Stimulated activated naive CD8-positive, alpha-beta T cell treated with anti-CD3 and anti-CD28 coated beads, Interleukin-15, Interleukin-2, amounts not matched to agents 100 ng/mL and 50 ng/mL, for 24 hours (primary cell): ENCODE results near the gene ZNF316.
A peak's percentile ranks its signal among the peaks of the same experiment; 100 is the strongest.

Source experiments
- H3K27ac Mint-ChIP-seq: one replicate; pipeline ENCODE4 v1.8.0; 2021; ENCODE audit warnings: mild to moderate bottlenecking, mixed read lengths
- H3K27me3 Mint-ChIP-seq: one replicate; pipeline ENCODE4 v1.8.0; 2021; ENCODE audit warnings: mixed read lengths
- H3K36me3 Mint-ChIP-seq: one replicate; pipeline ENCODE4 v1.8.0; 2021; ENCODE audit warnings: low read depth, mixed read lengths
- H3K4me1 Mint-ChIP-seq: one replicate; pipeline ENCODE4 v1.8.0; 2021; ENCODE audit warnings: low read depth, mixed read lengths
- H3K4me3 Mint-ChIP-seq: one replicate; pipeline ENCODE4 v1.8.0; 2021; ENCODE audit warnings: mild to moderate bottlenecking, mixed read lengths
- H3K9me3 Mint-ChIP-seq: one replicate; pipeline ENCODE4 v1.8.0; 2021; ENCODE audit warnings: mixed read lengths

Gene ZNF316

DNA sequence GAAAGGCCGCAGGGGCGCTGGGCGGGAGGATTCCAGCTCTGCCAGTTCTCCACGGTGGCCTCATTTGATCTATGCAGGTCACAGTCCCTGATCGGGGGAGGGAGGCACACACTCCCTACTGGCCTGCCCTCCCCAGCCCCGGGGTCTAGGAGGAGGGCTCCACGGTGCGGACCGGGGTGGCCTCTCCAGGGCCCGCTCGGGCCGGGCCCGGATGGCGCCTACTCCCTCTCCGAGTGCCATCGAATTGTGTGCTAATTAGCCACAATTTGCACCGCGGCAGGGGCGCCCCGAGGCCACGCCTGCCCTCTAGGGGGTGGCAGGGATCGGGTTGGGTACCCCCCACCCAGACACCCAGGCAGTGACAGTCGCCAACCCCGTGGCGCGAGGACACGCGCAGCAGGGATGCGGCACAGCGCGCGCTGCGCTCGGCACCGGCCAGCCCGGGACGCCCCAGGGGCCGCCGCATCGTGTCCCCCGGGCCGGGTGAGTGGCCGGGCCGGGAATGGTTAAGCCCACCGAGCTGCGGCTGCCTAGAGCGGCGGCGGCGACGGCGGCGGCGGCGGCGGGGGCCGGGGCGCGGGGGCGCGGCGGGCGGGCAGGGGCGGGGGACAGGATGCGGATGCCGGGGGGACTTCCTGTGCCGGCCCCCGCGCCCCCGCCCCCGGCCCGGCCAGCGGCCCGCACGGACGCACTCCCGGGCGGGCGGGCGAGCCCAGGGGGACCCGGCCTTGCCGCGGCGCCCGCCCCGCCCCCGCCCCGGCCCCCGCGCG, 22.0 kb upstream of the ZNF316 start, which contains the start of gene ZNF853:
TSS of gene ZNF853 (plus strand) at position 658 of the 770 bp plus-strand sequence. CDS start 565 bp downstream, outside the sequence.
- H3K27ac Mint-ChIP-seq, result peak within 1 kb of the TSS; percentile 72
- H3K27me3 Mint-ChIP-seq, result peaks cover 5% of the 10 kb centered on the region
- H3K36me3 Mint-ChIP-seq, result peaks cover 3% of the 10 kb centered on the region
- H3K9me3 Mint-ChIP-seq, result no peaks in the 10 kb centered on the region
- peak within 1 kb of the TSS; percentile 77 for H3K4me3 Mint-ChIP-seq
- peaks cover 14% of the 10 kb centered on the region for H3K4me1 Mint-ChIP-seq

GRCh38 chr7:6615723-6616555, 21.2 kb upstream of the ZNF316 start:
- H3K4me3 Mint-ChIP-seq, result peak overlapping the region; percentile 49
- H3K9me3 Mint-ChIP-seq, result no peaks in the 10 kb centered on the region
- H3K36me3 Mint-ChIP-seq, result no peaks in the 10 kb centered on the region
- H3K27ac Mint-ChIP-seq, result peak overlapping the region; percentile 21
- peaks cover 5% of the 10 kb centered on the region for H3K27me3 Mint-ChIP-seq
- H3K4me1 Mint-ChIP-seq, result peaks cover 21% of the 10 kb centered on the region

- peaks cover 5% of the 10 kb centered on the region for H3K36me3 Mint-ChIP-seq
- peaks cover 32% of the 10 kb centered on the region for H3K4me1 Mint-ChIP-seq
- H3K4me3 Mint-ChIP-seq, result no peak overlapping the region
- H3K27ac Mint-ChIP-seq, result no peak overlapping the region
- H3K27me3 Mint-ChIP-seq, result peaks cover 5% of the 10 kb centered on the region
- no peaks in the 10 kb centered on the region for H3K9me3 Mint-ChIP-seq
Measured at GRCh38 chr7:6616854-6617643, 20.1 kb upstream of the ZNF316 start.

- no peaks in the 10 kb centered on the region for H3K9me3 Mint-ChIP-seq
- peaks cover 9% of the 10 kb centered on the region for H3K36me3 Mint-ChIP-seq
- H3K27ac Mint-ChIP-seq, result no peak overlapping the region
- H3K4me1 Mint-ChIP-seq, result peaks cover 37% of the 10 kb centered on the region
- H3K4me3 Mint-ChIP-seq, result no peak overlapping the region
- H3K27me3 Mint-ChIP-seq, result peaks cover 5% of the 10 kb centered on the region
Measured at GRCh38 chr7:6618621-6619020, 18.5 kb upstream of the ZNF316 start.

GRCh38 chr7:6619961-6620360, 17.2 kb upstream of the ZNF316 start:
- no peak overlapping the region for H3K4me3 Mint-ChIP-seq
- H3K9me3 Mint-ChIP-seq, result no peaks in the 10 kb centered on the region
- no peaks in the 10 kb centered on the region for H3K27me3 Mint-ChIP-seq
- H3K4me1 Mint-ChIP-seq, result peaks cover 42% of the 10 kb centered on the region
- H3K36me3 Mint-ChIP-seq, result peaks cover 9% of the 10 kb centered on the region
- H3K27ac Mint-ChIP-seq, result no peak overlapping the region

DNA sequence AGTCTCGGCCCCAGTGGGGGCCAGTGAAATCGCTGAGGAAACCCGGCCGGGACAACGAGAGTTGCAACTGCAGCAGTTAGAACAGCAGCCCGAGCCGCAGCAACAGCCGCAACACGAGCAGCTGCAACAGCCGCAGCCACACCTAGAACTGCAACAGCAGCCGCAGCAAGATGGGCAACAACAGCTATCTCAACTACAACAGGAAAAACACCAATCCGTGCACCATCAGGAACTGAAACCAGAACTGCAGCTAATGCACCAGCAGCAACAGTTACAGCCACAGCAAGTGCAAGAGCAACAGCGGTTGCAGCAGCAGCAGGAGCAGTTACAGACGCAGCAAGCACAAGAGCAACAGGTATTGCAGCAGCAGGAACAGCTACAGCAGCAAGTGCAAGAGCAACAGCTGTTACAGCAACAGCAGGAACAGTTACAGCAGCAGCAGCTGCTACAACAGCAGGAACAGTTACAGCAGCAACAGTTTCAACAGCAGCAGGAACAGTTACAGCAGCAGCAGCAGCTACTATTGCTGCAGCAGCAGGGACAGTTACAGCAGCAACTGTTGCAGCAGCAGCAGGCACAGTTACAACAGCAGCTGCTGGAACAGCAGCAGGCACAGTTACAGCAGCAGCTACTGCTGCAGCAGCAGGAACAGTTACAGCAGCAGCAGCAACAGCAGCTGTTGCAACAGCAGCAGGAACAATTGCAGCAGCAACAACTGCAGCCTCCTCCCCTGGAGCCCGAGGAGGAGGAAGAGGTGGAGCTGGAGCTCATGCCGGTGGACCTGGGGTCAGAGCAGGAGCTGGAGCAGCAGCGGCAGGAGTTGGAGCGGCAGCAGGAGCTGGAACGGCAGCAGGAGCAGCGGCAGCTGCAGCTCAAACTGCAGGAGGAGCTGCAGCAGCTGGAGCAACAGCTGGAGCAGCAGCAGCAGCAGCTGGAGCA, 15.7 kb upstream of the ZNF316 start:
- Mint-ChIP-seq H3K27me3 (no peaks in the 10 kb centered on the region), H3K4me1 (peaks cover 42% of the 10 kb centered on the region), H3K4me3 (no peak overlapping the region), H3K9me3 (no peaks in the 10 kb centered on the region), H3K27ac (no peak overlapping the region), H3K36me3 (peaks cover 9% of the 10 kb centered on the region)

DNA sequence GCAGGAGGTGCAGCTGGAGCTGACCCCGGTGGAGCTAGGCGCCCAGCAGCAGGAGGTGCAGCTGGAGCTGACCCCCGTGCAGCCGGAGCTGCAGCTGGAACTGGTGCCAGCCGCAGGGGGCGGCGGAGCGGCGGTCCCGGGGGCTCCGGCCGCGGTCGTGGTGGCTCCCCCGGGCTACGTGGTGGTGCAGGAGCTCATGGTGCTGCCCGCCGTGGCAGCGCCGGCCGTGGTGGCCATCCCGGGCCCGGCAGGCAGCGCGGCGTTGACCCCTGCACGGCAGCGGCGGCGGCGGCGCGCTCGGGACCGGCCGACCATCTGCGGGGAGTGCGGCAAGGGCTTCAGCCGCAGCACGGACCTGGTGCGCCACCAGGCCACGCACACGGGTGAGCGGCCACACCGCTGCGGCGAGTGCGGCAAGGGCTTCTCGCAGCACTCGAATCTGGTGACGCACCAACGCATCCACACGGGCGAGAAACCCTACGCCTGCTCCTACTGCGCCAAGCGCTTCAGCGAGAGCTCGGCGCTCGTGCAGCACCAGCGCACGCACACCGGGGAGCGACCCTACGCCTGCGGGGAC, 14.9 kb upstream of the ZNF316 start:
- H3K9me3 Mint-ChIP-seq, result no peaks in the 10 kb centered on the region
- H3K4me1 Mint-ChIP-seq, result peaks cover 42% of the 10 kb centered on the region
- H3K36me3 Mint-ChIP-seq, result peaks cover 9% of the 10 kb centered on the region
- H3K27ac Mint-ChIP-seq, result no peak overlapping the region
- no peak overlapping the region for H3K4me3 Mint-ChIP-seq
- no peaks in the 10 kb centered on the region for H3K27me3 Mint-ChIP-seq

DNA sequence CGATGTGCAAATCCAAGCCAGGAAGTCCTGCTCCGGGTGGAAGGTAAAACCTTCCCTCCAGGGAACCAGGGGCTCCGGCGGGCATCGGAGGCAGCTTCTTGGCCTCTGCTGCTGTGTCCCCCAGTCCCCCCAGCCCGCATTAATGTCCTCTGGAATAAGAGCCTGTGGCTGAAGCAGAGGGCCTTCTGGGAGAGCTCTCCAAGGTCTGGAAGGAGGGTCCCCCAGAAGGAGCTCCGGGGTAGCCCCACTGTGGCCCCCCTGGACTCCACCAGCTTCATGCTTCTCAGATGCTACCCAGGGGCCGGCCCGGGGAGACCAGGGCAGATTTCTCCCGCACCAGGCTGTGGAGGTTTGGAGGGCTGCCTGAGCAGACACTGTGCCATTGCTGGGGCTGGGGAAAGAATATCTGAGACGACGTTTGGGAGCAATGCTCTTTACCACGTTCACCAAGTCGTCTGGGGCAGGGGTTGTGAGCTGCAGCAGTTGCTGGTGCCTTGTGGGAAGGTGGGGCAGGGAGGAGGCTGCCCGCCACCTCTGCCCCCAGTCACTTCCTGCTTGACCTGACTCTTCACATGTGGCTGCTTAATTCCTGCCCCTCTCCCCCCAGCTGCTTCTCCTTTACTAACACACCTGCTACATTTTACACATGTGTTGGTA, 13.4 kb upstream of the ZNF316 start:
- Mint-ChIP-seq H3K4me1 (peaks cover 42% of the 10 kb centered on the region), H3K27me3 (no peaks in the 10 kb centered on the region), H3K9me3 (no peaks in the 10 kb centered on the region)

GRCh38 chr7:6624246-6624611, 12.9 kb upstream of the ZNF316 start:
- peaks cover 41% of the 10 kb centered on the region for H3K4me1 Mint-ChIP-seq
- H3K36me3 Mint-ChIP-seq, result peaks cover 9% of the 10 kb centered on the region
- H3K4me3 Mint-ChIP-seq, result peak overlapping the region; percentile 4

More for the DNA sequence above, 13.4 kb upstream of the ZNF316 start:
- Mint-ChIP-seq H3K27ac (peak overlapping the region; percentile 74), H3K4me3 (peak overlapping the region; percentile 4), H3K36me3 (peaks cover 9% of the 10 kb centered on the region)

DNA sequence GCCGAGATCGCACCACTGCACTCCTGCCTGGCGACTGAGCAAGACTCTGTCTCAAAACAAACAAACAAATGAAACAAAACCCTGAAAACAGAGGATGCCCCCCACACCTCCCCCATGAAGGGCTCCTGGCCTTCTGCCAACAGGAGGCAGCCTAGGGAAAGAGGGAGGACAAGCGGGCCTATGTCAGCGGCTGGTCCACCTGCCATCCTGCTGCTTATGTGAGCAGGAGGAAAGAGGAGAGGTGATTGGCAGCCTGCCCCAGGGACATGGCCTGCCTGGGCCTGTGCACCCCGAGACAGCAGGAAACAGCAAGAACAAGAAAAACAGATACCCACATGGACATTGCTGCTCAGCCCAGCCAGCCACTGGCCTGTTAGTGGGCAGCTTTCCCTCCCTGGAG, 9.1 kb upstream of the ZNF316 start:
- Mint-ChIP-seq H3K9me3 (no peaks in the 10 kb centered on the region), H3K27me3 (no peaks in the 10 kb centered on the region), H3K4me3 (no peak overlapping the region), H3K4me1 (peaks cover 16% of the 10 kb centered on the region), H3K36me3 (peaks cover 2% of the 10 kb centered on the region), H3K27ac (no peak overlapping the region)

More at GRCh38 chr7:6624246-6624611, 12.9 kb upstream of the ZNF316 start:
- no peaks in the 10 kb centered on the region for H3K9me3 Mint-ChIP-seq
- peak overlapping the region; percentile 74 for H3K27ac Mint-ChIP-seq
- H3K27me3 Mint-ChIP-seq, result no peaks in the 10 kb centered on the region

GRCh38 chr7:6630007-6630849, 6.9 kb upstream of the ZNF316 start:
- H3K4me1 Mint-ChIP-seq, result peaks cover 3% of the 10 kb centered on the region
- no peak overlapping the region for H3K27ac Mint-ChIP-seq
- H3K4me3 Mint-ChIP-seq, result no peak overlapping the region
- H3K36me3 Mint-ChIP-seq, result no peaks in the 10 kb centered on the region
- no peaks in the 10 kb centered on the region for H3K27me3 Mint-ChIP-seq
- H3K9me3 Mint-ChIP-seq, result no peaks in the 10 kb centered on the region

DNA sequence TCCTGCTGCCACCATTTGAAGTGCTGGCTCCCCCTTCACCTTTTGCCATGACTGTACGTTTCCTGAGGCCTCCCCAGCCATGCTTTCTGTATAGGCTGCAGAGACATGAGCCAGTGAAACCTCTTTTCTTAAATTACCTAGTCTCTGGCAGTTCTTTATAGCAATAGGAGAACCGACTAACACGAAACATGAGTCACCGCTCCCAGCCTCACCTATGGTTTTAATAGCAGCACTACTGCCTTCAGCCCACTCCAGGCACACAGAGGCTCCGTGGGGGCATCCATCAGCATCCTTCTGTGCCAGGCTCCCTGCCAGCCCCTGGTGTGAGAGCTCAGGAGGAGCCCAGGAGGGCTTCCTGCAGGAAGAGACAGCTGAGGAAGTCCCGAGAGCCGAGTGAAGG, 5.5 kb upstream of the ZNF316 start:
- Mint-ChIP-seq H3K27me3 (no peaks in the 10 kb centered on the region), H3K4me1 (peaks cover 3% of the 10 kb centered on the region), H3K36me3 (no peaks in the 10 kb centered on the region), H3K27ac (no peak overlapping the region), H3K4me3 (no peak overlapping the region), H3K9me3 (no peaks in the 10 kb centered on the region)
